Keratinocyte (primary cell): ENCODE data around the gene LDLRAD4. TPM values are rescaled to one million over a fixed set of nuclear protein-coding genes. Genes with fewer than 3 reads are reported as not detected.
A peak's percentile ranks its signal among the peaks of the same experiment; 100 is the strongest.

Experiments used
- DNase-seq: peaks from one replicate; pipeline ENCODE4 v3.0.0-alpha.2; 2011; ENCODE audit warnings: low read depth, missing footprints, low spot score
- FAIRE-seq: peaks from 2 replicates; lab custom pipeline; 2011; peaks lifted over from hg19 to GRCh38; lab: Jason Lieb, UNC
- H2AFZ ChIP-seq: 2 replicates; pipeline ENCODE4 v1.6.0; 2012; ENCODE audit warnings: low read length, control low read depth, inconsistent platforms; ENCODE audit not compliant: control insufficient read depth
- H3K27ac ChIP-seq: 2 replicates; pipeline ENCODE4 v1.5.1; 2011; ENCODE audit warnings: low read length; ENCODE audit not compliant: control insufficient read depth, insufficient read depth
- H3K27me3 ChIP-seq: 3 replicates; pipeline ENCODE4 v1.6.0; 2011; ENCODE audit warnings: low read length; ENCODE audit not compliant: control insufficient read depth, insufficient read depth; ENCODE audit errors: extremely low read depth
- H3K36me3 ChIP-seq, 2 experiments: 2 replicates in 1 of 2; 3 replicates in 1 of 2; pipeline ENCODE4 v1.5.1; 2011; ENCODE audit warnings: low read length in 2 of 2, mild to moderate bottlenecking in 1 of 2; ENCODE audit not compliant: control insufficient read depth in 2 of 2, insufficient read depth in 2 of 2; ENCODE audit errors: extremely low read depth in 1 of 2
- H3K4me1 ChIP-seq: 3 replicates; pipeline ENCODE4 v1.5.1; 2011; ENCODE audit warnings: low read length; ENCODE audit not compliant: control insufficient read depth, insufficient read depth; ENCODE audit errors: extremely low read depth
- H3K4me2 ChIP-seq: 3 replicates; pipeline ENCODE4 v1.6.0; 2011; ENCODE audit warnings: low read depth, low read length; ENCODE audit not compliant: control insufficient read depth, insufficient read depth; ENCODE audit errors: extremely low read depth
- H3K4me3 ChIP-seq, 3 experiments: fragments of 200-600 bp in 1 of 3; sonication (generic) in 1 of 3; 2 replicates in 2 of 3; 3 replicates in 1 of 3; pipeline ENCODE4 v1.5.1; 2011 to 2016; ENCODE audit warnings: low read length in 3 of 3, mild to moderate bottlenecking in 3 of 3, control low read depth in 2 of 3, inconsistent platforms in 1 of 3, low read depth in 1 of 3, mixed read lengths in 1 of 3, mixed run types in 1 of 3, moderate library complexity in 1 of 3; ENCODE audit not compliant: control insufficient read depth in 2 of 3, insufficient read depth in 2 of 3; ENCODE audit errors: extremely low read depth in 1 of 3
- H3K79me2 ChIP-seq: 2 replicates; pipeline ENCODE4 v1.6.0; 2012; ENCODE audit warnings: low read length; ENCODE audit not compliant: control insufficient read depth, insufficient read depth
- H3K9ac ChIP-seq: 3 replicates; pipeline ENCODE4 v1.6.0; 2011; ENCODE audit warnings: low read length; ENCODE audit not compliant: control insufficient read depth, insufficient read depth; ENCODE audit errors: extremely low read depth
- H3K9me1 ChIP-seq: 3 replicates; pipeline ENCODE4 v1.6.0; 2011; ENCODE audit warnings: low read length; ENCODE audit not compliant: control insufficient read depth, insufficient read depth; ENCODE audit errors: extremely low read depth
- H3K9me3 ChIP-seq: 2 replicates; pipeline ENCODE4 v1.5.1; 2012; ENCODE audit warnings: low read depth, low read length; ENCODE audit not compliant: control insufficient read depth
- H4K20me1 ChIP-seq: 3 replicates; pipeline ENCODE4 v1.6.0; 2011; ENCODE audit warnings: low read length; ENCODE audit not compliant: control insufficient read depth, insufficient read depth; ENCODE audit errors: extremely low read depth
- CTCF ChIP-seq, 3 experiments: IDR thresholded peaks in 1 of 3; conservative IDR thresholded peaks in 1 of 3; optimal IDR thresholded peaks in 1 of 3; 2 replicates in 2 of 3; 3 replicates in 1 of 3; pipeline versions ENCODE3 to v1.5.1; 2011; ENCODE audit warnings: low read length in 3 of 3, mild to moderate bottlenecking in 3 of 3, moderate library complexity in 2 of 3, control low read depth in 1 of 3, inconsistent platforms in 1 of 3; ENCODE audit not compliant: insufficient read depth in 2 of 3; ENCODE audit errors: extremely low read depth in 1 of 3
- EZH2 ChIP-seq: IDR thresholded peaks from one replicate; pipeline ENCODE4 v1.6.1; 2012; ENCODE audit warnings: inconsistent platforms, mild to moderate bottlenecking, low read length, moderate library complexity
- dilution Hi-C: fragments of 300-500 bp; cut with MboI; formaldehyde crosslinking; loops from one replicate; pipeline ENCODE4 v1.7.0; 2020; ENCODE audit warnings: low sequenced_read_pairs; ENCODE audit not compliant: extremely low pct_ligation_motif_present
- polyA plus RNA-seq, 5 experiments: library from polyadenylated mRNA; depleted of rRNA in 3 of 5; stranded (reverse) in 3 of 5; stranded (forward) in 1 of 5; unstranded in 1 of 5; fragments of >200 nt; gene quantifications; 1 replicate in 1 of 5; 2 replicates in 3 of 5; 3 replicates in 1 of 5; pipeline versions ENCODE4 v1.2.1 to v1.2.3, GENCODE V29; 2011 to 2012; ENCODE audit warnings: missing spikeins in 2 of 5, low read depth in 1 of 5, low replicate concordance in 1 of 5

Gene LDLRAD4
- polyA plus RNA-seq, 1 donor (not counting 4 experiments of a cell fraction or from before 2014, with no cell fraction given): not detected

GRCh38 chr18:13612196-13612997, 393.8 kb downstream of the LDLRAD4 start:
- H3K4me3 ChIP-seq: no peak overlapping the region
- dilution Hi-C loops: no loop called here

GRCh38 chr18:13613099-13613498, 394.5 kb downstream of the LDLRAD4 start:
- DNase-seq (no peak), FAIRE-seq (no peak)
- Histone ChIP-seq H3K4me2 (no peak overlapping the region), H3K9me3 (no peaks in the 10 kb centered on the region), H3K79me2 (no peaks in the 10 kb centered on the region), H3K9me1 (no peaks in the 10 kb centered on the region), H3K36me3 (no peaks in the 10 kb centered on the region), H3K9ac (no peak overlapping the region), H3K4me3 (no peak overlapping the region), H3K4me1 (peaks cover 9% of the 10 kb centered on the region), H3K27me3 (peaks cover 41% of the 10 kb centered on the region), H3K27ac (no peak overlapping the region), H4K20me1 (no peaks in the 10 kb centered on the region), H2AFZ (no peak overlapping the region)
- dilution Hi-C loops: no loop called here
- no peak for TF ChIP-seq EZH2

More at GRCh38 chr18:13612196-13612997, 393.8 kb downstream of the LDLRAD4 start:
- DNase-seq (no peak), FAIRE-seq (no peak)
- H3K79me2 ChIP-seq: no peaks in the 10 kb centered on the region
- no peaks in the 10 kb centered on the region for H3K9me1 ChIP-seq
- no peaks in the 10 kb centered on the region for H3K36me3 ChIP-seq
- no peaks in the 10 kb centered on the region for H3K9me3 ChIP-seq
- H3K4me1 ChIP-seq: peaks cover 9% of the 10 kb centered on the region
- no peaks in the 10 kb centered on the region for H4K20me1 ChIP-seq
- TF ChIP-seq CTCF (optimal IDR thresholded peaks at IDR 0.05 in 1 of 3, IDR thresholded peaks at IDR 0.05 in 1 of 3, conservative IDR thresholded peaks at IDR 0.05 in 1 of 3; ENCODE audit: extremely low read depth in 1 of 3, insufficient read depth in 2 of 3, low read length in 3 of 3): no peak
- TF ChIP-seq EZH2: no peak
- H3K27me3 ChIP-seq: peaks cover 41% of the 10 kb centered on the region
- H3K9ac ChIP-seq: no peak overlapping the region
- H3K27ac ChIP-seq: no peak overlapping the region
- peak overlapping the region; percentile 68 for H3K4me2 ChIP-seq
- no peak overlapping the region for H2AFZ ChIP-seq
